ENCODE results near the gene KPNB1.

GRCh38 chr17:47720196-47720595, 70.5 kb downstream of the KPNB1 start:
- TF ChIP-seq CTCF (IDR thresholded peaks at IDR 0.05) (no peak), POLR2A (IDR thresholded peaks at IDR 0.05) (no peak)
